ENCODE results near the gene TXNRD3. TPM values are rescaled to one million over a fixed set of nuclear protein-coding genes. Genes with fewer than 3 reads are reported as not detected.

Gene TXNRD3
- polyA plus RNA-seq, 1 donor: 8.4 TPM

Other genes starting within 250 kb of the TXNRD3 start
- 25.6 TPM for gene ZXDC, start 179.2 kb downstream of the TXNRD3 start, polyA plus RNA-seq (ENCODE audit: insufficient read length)
- 0.10 TPM for gene UROC1, start 137.4 kb downstream of the TXNRD3 start, polyA plus RNA-seq (ENCODE audit: insufficient read length)
- 0.16 TPM for gene CHST13, start 131.0 kb downstream of the TXNRD3 start, polyA plus RNA-seq (ENCODE audit: insufficient read length)
- not detected for gene C3orf22, start 96.2 kb downstream of the TXNRD3 start, polyA plus RNA-seq (ENCODE audit: insufficient read length)
- 7.9 TPM for gene CHCHD6, start 49.1 kb upstream of the TXNRD3 start, polyA plus RNA-seq (ENCODE audit: insufficient read length)